Measurements from ENCODE around the gene ABTB1.
"Not testable (repeated sequence)": the region's sequence is repeated elsewhere in the genome, so short reads cannot be mapped to it uniquely, and the experiment has no call there.

ABTB1 gene

DNA sequence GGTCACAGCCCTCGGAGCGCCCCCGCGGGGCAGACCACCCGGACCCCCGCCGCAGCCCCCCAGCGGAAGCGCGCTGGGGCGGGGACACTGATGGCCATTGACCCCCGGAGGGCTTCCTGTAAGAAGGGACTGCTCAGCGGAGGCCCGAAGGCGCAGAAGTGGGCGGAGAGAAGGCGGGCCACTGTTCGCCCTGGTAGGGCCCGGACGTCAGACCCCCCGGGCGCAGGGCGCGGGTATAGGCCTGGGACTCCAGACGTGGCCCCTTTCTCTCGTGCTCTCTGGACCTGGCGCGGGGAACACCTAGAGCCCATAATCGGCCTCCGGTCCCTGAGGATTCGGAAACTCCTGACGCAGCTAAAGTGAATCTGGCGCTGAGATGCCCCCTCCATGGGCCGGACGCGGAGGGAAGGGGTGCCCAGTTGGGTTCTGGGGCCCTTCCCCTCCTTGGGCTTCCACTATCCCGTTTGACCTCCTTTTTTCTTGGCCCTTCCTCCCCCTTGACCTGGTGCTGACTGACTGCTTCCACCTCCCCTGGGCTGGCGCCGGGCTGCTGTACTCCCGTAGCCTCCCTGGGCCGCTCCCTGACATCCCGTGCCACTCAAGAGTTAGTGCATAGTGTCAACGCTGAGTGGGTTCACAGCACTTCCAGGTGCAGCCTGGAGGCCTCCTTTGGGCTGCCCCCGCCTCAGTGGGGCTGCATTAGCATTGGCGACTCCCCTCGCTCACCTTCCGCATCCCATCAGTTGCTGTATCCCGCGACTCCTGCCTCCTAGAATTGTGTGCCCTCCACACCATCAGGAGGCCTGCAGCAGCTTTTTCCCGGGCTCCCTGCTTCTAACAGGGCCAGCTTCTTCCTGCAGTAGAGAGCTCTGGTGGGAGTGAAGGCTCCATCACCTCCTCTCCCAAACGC lies 694 bp downstream of the ABTB1 start:
- no peak for DNase-seq

DNA sequence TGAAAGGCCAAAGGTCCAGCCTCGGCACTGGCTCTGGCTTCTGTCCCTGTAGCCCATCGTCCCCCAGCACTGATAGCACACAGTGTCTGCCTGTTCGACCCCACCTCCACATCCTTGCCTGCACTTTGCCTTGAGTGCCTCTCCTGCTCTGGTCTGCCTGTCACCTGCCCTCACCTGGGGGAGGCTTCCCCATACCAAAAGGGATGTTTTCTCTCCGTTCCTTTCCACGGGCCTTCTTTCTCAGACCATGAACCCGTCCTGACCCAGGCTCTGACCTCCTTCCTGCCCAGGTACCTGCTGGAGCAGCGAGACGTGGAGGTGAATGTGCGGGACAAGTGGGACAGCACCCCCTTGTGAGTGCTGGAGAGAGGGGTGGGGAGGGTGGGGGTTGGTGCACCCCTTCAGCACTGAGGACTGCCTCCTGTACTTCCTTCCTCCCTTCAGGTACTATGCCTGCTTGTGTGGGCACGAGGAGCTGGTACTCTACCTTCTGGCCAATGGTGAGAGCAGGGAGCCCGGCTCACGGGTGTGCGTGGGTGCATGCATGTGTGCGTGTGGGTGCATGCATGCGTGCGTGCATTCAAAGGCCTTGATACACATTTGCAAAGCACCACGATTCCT lies 1.5 kb downstream of the ABTB1 start:
- DNase-seq = no peak

DNA sequence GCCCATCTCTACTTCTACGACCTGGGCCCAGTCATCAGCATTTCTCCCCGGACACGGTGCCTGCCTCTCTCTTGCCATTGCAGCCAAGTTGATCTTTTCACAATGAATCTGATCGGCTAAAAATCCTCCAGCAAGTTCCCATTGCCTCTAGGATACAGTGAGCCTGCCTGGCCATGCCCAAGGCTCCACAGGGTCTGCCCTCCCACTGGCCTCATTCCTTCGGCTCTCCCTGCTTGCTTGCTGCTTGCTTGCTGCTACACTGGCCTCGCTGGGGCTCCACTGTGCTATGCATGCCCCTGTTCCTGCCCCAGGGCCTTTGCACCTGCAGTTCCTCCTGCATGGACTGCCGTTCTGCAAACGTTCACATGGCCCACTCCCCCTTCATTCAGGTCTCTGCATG lies 2.0 kb downstream of the ABTB1 start:
- no peak for DNase-seq

DNA sequence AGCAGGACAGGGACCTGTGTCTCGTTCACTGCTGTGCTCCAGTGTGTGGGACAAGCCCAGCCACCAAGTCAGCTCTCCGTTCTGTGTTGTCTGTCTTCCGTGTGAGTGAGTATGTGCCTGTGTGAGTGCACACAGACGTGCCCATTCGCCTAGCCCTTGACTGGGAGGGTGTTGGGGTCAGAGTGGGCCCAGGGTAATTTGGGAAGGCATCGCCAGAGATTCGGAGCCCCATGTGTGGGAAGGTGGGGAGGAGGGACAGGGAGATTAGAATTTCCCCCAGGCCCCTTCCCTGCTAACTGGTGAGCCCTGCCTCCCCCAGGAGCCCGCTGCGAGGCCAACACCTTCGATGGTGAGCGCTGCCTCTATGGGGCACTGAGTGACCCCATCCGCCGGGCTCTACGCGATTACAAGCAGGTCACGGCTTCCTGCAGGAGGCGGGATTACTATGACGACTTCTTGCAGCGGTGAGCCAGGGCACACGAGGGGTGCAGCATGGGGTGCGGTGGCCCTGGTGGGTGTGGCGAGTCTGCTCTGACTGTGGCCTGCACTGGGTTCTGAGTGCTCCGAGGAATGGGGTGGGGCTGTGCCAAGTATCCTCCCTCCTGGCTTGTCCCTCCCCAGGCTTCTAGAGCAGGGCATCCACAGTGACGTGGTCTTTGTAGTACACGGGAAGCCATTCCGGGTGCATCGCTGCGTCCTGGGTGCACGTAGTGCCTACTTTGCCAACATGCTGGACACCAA lies 3.1 kb downstream of the ABTB1 start:
- no peak for DNase-seq

- no peak for DNase-seq
Measured at GRCh38 chr3:127676456-127676855, 3.7 kb downstream of the ABTB1 start.

GRCh38 chr3:127676921-127677351 lies 4.2 kb downstream of the ABTB1 start:
- no peak for DNase-seq

DNA sequence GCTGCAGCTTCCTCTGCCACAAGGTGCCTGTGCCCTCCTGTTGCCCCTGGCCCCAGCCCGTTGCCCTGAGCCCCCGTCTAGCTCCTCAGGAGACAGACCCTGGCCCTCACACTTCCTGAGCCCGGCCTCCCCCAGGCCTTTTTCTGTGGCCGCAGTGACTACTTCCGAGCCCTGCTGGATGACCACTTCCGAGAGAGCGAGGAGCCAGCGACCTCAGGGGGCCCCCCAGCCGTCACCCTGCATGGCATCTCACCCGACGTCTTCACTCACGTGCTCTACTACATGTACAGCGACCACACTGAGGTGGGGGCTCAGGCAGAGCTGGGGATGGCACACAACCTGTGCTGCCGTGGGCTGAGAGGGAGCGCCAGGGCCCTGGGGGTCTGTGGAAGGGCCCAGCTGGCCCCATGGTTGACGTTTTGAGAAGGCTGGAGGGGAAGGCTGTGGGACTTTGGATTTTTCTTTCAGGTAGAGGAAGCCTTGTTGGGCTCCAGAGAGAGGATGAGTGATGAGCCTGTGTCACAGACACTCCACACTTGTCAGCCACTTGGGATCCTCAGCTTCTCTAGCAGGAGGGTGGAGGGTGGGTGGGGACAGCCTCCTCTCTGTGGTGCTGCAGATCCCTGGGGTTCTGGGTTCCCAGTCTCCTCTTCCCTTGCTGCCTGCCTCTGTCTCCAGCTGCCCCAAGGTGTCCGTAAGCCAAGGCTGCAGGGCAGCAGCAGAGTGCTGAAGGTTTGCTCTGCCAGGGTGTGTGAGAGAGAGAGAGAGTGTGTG lies 5.0 kb downstream of the ABTB1 start:
- no peak for DNase-seq

GRCh38 chr3:127678315-127678599 lies 5.5 kb downstream of the ABTB1 start:
- DNase-seq = no peak

- DNase-seq = no peak
Measured at GRCh38 chr3:127678611-127679533, 6.1 kb downstream of the ABTB1 start.

- no peak for DNase-seq
Measured at GRCh38 chr3:127679534-127680145, 6.9 kb downstream of the ABTB1 start.

GRCh38 chr3:127680146-127680661 lies 7.5 kb downstream of the ABTB1 start:
- no peak for DNase-seq

- DNase-seq = no peak
Measured at GRCh38 chr3:127680798-127681221, 8.1 kb downstream of the ABTB1 start.

DNA sequence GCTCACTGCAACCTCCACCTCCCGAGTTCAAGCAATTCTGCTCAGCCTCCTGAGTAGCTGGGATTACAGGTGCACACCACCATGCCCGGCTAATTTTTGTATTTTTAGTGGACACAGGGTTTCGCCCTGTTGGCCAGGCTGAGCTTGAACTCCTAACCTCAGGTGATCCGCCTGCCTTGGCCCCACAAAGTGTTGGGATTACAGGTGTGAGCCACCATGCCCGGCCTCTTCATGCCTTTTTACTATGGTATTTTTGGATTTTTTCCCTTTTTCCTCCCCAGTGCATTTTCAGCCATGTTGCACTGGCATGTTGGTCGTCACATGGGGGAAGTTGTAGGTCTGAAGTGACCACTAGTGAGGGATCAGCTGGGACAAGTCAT lies 9.4 kb downstream of the ABTB1 start:
- DNase-seq = not testable (repeated sequence)

DNA sequence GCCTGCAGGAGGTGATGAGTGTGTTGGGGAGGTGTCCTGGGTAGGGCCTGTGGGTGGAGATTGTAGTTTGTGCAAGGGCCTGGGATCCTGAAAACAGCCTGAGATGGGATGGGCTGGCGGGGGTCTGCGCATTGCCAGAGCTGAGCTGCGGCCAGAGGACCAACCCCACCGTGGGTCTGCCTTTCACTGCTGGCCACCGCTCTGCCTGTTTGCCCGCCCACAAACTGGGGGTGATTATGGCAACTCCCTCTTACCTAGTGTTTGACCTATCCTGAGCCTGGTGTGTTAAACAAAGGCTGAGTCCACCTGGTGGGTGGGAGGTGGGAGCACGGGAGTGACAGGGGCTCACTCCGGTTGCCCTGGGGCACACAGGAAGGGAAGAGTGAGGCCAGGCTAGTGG lies 9.8 kb downstream of the ABTB1 start:
- DNase-seq = no peak

- DNase-seq = no peak
Measured at GRCh38 chr3:127684871-127685707, 12.3 kb downstream of the ABTB1 start.

GRCh38 chr3:127685708-127686511 lies 13.2 kb downstream of the ABTB1 start:
- no peak for DNase-seq

DNA sequence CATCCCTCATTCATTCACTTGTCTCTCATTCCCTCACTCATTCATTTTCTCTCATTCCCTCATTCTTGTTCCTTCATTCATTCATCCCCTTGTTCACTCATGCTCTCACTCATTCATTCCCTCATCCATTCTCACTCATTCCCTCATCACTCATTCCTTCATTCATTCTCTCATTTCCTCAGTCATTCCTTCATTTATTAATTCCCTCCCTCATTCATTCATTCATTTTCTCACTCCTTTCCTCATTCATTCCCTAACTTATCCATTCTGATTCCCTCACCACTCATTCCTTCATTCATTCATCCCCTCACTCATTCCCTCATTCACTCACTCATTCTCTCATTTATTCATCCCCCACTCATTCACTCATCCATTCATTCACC lies 13.8 kb downstream of the ABTB1 start:
- DNase-seq = no peak

DNA sequence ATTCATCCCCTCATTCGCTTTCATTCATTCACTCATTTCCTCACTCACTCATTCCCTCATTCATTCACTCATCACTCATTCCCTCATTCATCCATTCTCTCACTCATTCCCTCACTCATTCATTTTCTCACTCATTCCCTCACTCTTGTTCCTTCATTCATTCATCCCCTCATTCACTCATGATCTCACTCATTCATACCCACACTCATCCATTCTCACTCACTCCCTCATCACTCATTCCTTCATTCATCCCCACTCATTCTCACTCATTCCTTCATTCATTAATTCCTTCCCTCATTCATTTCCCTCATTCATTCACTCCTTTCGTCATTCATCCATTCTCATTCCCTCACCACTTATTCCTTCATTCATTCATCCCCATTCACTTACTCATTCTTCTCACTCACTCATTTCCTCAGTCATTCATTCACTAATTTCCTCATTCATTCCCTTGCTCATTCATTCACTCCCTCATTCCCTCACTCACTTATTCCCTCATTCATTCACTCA lies 14.5 kb downstream of the ABTB1 start:
- DNase-seq = no peak

GRCh38 chr3:127688022-127688415 lies 15.3 kb downstream of the ABTB1 start:
- no peak for DNase-seq

Data from inflammatory macrophage treated with lipopolysaccharide for 1 hour (primary cell).